ENCODE measurements around the gene PRSS12. TPM values are rescaled to one million over a fixed set of nuclear protein-coding genes. Genes with fewer than 3 reads are reported as not detected.
"Not testable (repeated sequence)": the region's sequence is repeated elsewhere in the genome, so short reads cannot be mapped to it uniquely, and the experiment has no call there.

The PRSS12 gene, protein sequence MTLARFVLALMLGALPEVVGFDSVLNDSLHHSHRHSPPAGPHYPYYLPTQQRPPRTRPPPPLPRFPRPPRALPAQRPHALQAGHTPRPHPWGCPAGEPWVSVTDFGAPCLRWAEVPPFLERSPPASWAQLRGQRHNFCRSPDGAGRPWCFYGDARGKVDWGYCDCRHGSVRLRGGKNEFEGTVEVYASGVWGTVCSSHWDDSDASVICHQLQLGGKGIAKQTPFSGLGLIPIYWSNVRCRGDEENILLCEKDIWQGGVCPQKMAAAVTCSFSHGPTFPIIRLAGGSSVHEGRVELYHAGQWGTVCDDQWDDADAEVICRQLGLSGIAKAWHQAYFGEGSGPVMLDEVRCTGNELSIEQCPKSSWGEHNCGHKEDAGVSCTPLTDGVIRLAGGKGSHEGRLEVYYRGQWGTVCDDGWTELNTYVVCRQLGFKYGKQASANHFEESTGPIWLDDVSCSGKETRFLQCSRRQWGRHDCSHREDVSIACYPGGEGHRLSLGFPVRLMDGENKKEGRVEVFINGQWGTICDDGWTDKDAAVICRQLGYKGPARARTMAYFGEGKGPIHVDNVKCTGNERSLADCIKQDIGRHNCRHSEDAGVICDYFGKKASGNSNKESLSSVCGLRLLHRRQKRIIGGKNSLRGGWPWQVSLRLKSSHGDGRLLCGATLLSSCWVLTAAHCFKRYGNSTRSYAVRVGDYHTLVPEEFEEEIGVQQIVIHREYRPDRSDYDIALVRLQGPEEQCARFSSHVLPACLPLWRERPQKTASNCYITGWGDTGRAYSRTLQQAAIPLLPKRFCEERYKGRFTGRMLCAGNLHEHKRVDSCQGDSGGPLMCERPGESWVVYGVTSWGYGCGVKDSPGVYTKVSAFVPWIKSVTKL
- 108 and 139 TPM in 2 replicates for polyA plus RNA-seq (2011; rRNA removed)
- 70.1 and 74.9 TPM in 2 replicates for polyA minus RNA-seq (2011; rRNA and poly(A)+ RNA removed)

DNA sequence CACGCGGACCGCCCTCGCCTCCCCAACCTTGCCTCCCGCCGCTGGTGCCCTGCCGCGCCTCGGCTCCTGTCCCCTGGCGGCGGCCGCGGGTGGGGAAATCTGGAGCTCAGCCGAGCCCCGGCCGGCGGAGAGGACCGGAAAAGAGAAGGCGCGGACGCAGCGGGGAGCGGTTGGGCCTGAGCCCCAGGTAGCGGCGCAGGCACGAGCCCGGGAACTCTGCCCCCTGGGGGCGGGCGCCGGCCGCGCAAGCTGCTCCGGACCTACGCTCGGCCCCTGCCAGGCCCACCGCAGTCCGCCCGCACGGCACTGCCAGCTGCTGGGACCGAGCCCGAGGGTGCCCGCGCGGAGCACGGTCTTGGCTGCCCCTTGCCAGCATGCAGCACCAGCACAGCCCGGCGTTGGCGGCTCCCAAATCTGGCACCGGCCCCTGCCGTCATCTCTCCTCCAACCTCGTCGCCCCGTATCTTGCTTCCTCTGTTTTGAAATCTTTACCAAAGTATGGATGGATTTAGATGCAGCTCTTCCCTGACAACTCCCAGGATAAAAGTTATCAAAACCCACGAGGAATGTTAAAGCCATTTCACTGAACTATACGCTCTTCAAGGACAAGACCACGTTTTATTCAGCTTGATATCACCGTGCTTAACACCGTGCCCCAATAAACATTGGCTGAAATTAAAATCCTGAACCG, at the start of gene PRSS12:
TSS of gene PRSS12 (minus strand) at position 161 of the 691 bp plus-strand sequence. CDS start 283 bp downstream, outside the sequence.
- CTCF ChIA-PET: interaction anchor here (1.0 to 6.1 kb wide), 16 partner anchors 9 to 72 kb away, joined by 3 to 68 read pairs (median 4); no protein-coding TSS in a partner anchor
- TF ChIP-seq, protein P1, sequence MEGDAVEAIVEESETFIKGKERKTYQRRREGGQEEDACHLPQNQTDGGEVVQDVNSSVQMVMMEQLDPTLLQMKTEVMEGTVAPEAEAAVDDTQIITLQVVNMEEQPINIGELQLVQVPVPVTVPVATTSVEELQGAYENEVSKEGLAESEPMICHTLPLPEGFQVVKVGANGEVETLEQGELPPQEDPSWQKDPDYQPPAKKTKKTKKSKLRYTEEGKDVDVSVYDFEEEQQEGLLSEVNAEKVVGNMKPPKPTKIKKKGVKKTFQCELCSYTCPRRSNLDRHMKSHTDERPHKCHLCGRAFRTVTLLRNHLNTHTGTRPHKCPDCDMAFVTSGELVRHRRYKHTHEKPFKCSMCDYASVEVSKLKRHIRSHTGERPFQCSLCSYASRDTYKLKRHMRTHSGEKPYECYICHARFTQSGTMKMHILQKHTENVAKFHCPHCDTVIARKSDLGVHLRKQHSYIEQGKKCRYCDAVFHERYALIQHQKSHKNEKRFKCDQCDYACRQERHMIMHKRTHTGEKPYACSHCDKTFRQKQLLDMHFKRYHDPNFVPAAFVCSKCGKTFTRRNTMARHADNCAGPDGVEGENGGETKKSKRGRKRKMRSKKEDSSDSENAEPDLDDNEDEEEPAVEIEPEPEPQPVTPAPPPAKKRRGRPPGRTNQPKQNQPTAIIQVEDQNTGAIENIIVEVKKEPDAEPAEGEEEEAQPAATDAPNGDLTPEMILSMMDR (IDR thresholded peaks at IDR 0.05; ENCODE audit: insufficient read depth, low read depth, low read length): peak; percentile 63
- POLR2A ChIA-PET: interaction anchor here (0.6 to 1.5 kb wide), 7 partner anchors 9 to 422 kb away, joined by 3 to 15 read pairs (median 3); no protein-coding TSS in a partner anchor

DNA sequence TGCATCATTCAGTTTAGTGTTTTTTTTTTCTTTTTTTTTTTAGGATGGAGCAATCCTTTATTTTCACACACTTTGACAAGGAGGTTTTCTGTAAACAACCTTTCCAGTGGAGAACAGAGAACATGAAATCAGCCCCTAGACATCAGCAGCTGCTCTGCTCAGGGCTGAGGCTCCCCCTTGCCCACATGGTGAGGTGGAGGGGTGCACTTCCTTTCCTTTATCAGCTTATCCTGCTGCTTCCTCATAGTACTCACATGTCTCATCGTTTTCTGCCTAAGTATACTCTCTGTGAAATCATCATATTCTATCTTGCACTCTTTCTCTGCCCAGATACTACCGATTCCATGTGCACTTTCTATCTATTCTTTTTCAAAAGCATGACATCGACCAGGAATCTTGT, 47.6 kb upstream of the PRSS12 start:
- CTCF ChIA-PET: no interaction called here
- no peak for DNase-seq (ENCODE audit: low read depth)
- TF ChIP-seq, protein P1 (IDR thresholded peaks at IDR 0.05; ENCODE audit: insufficient read depth, low read depth, low read length): no peak
- H3K27me3 ChIP-seq (ENCODE audit: control insufficient read depth, insufficient read depth, low read length): no peaks in the 10 kb centered on the region
- no peaks in the 10 kb centered on the region for H3K36me3 ChIP-seq (ENCODE audit: control insufficient read depth, insufficient read depth, low read length)
- POLR2A ChIA-PET: no interaction called here
- no peak overlapping the region for H3K4me3 ChIP-seq (ENCODE audit: low read depth, low read length)

More for the DNA sequence above, at the start of gene PRSS12:
- Histone ChIP-seq H3K4me3 (ENCODE audit: low read depth, low read length) (peak within 1 kb of the TSS; percentile 73), H3K27me3 (ENCODE audit: control insufficient read depth, insufficient read depth, low read length) (no peaks in the 10 kb centered on the region), H3K36me3 (ENCODE audit: control insufficient read depth, insufficient read depth, low read length) (no peaks in the 10 kb centered on the region)
- no peak for DNase-seq (ENCODE audit: low read depth)

DNA sequence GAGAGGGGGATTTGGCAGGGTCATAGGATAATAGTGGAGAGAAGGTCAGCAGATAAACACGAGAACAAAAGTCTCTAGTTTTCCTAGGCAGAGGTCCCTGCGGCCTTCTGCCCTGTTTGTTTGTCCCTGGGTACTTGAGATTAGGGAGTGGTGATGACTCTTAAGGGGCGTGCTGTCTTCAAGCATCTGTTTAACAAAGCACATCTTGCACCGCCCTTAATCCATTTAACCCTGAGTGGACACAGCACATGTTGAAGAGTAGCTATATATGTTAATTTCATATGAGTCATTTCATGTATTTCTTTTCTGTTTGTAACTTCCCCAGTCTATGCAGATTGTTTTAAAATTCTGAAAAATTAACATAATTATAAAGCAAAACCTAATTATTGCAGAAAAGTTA, 47.1 kb upstream of the PRSS12 start:
- H3K36me3 ChIP-seq (ENCODE audit: control insufficient read depth, insufficient read depth, low read length); H3K27me3 ChIP-seq (ENCODE audit: control insufficient read depth, insufficient read depth, low read length); DNase-seq (ENCODE audit: low read depth); CTCF ChIA-PET; POLR2A ChIA-PET; H3K4me3 ChIP-seq (ENCODE audit: low read depth, low read length): not testable (repeated sequence)

DNA sequence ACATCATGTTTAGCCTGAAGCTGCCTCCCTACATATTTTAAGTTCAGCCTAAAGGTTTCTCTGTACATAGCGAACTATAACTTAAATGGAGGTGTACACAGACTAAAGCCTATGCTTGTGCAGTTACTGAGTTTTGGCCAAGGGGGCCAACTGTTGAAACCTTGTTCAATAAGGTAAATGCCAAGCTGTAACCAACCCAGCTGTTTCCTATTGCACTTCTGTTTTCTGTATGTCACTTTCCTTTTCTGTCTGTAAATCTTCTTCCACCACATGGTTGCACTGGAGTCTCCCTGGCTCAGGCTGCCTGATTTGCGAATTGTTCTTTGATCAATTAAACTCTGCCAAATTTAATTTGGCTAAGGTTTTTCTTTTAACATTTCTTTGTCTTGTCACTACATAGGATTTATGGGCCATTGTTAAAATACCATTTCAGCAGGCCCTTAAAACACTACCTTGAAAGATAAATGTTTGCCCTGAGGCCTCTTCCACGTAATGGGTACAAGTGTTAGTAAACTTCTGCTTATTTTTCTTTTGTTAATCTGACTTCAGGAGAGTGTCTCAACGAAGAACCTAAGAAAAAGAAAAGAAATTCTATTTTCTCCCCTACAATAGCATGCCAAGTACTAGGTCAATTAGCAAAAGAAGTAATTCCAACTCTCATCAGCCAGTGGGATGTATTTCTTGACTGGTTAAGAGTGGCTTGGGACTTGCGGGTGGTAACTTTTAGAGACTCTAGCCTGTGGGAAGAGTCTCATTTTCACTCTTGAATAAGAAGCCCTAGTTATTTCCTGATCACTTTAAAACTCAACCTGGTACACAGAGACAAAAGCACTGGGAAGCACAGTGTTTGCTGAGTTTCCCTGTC, 45.7 kb upstream of the PRSS12 start:
- TF ChIP-seq, protein P1 (IDR thresholded peaks at IDR 0.05; ENCODE audit: insufficient read depth, low read depth, low read length): no peak
- no peaks in the 10 kb centered on the region for H3K36me3 ChIP-seq (ENCODE audit: control insufficient read depth, insufficient read depth, low read length)
- POLR2A ChIA-PET: no interaction called here
- no peak overlapping the region for H3K4me3 ChIP-seq (ENCODE audit: low read depth, low read length)
- no peak for DNase-seq (ENCODE audit: low read depth)
- CTCF ChIA-PET: interaction anchor here (0.7 to 1.2 kb wide), 3 partner anchors 13 to 222 kb away, joined by 3 to 4 read pairs (median 3); no protein-coding TSS in a partner anchor
- no peaks in the 10 kb centered on the region for H3K27me3 ChIP-seq (ENCODE audit: control insufficient read depth, insufficient read depth, low read length)

DNA sequence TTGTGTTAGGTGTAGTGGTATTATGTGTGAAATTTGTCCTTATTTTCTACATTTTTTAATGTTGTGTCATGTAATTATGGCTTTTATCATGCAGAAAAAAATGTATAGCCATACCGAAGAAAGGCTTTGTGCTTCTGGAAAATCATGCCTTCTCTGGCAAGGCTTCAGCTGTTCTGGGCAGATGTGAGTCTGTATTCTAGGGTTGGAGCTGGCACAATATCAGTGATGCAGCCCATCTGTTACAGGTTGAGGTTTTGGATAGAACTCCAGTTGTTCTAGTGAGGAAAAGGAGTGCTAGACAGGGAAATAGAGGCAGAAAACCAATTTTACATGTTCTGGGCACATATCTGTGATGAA, 44.8 kb upstream of the PRSS12 start:
- ChIA-PET CTCF (interaction anchor here (0.7 to 1.2 kb wide), 3 partner anchors 14 to 222 kb away, joined by 3 to 4 read pairs (median 3); no protein-coding TSS in a partner anchor), POLR2A (no interaction called here)
- Histone ChIP-seq H3K36me3 (ENCODE audit: control insufficient read depth, insufficient read depth, low read length) (no peaks in the 10 kb centered on the region), H3K27me3 (ENCODE audit: control insufficient read depth, insufficient read depth, low read length) (no peaks in the 10 kb centered on the region), H3K4me3 (ENCODE audit: low read depth, low read length) (no peak overlapping the region)
- DNase-seq (ENCODE audit: low read depth): no peak
- TF ChIP-seq, protein P1 (IDR thresholded peaks at IDR 0.05; ENCODE audit: insufficient read depth, low read depth, low read length): no peak
